BLaER1 treated with 17β-estradiol and CSF1 and Interleukin-3, amounts not matched to agents 10 nM and 100 nM (cell line): ENCODE measurements around the gene PRKAG1.
A peak's percentile ranks its signal among the peaks of the same experiment; 100 is the strongest.

Experiments
- H3K27ac ChIP-seq, 11 experiments: shearing (Covaris generic); formaldehyde crosslinking; 2 replicates each; pipeline ENCODE4 v1.8.1; 2022
- H3K27me3 ChIP-seq, 11 experiments: shearing (Covaris generic); formaldehyde crosslinking; 2 replicates each; pipeline ENCODE4 v1.8.1; 2022
- H3K36me3 ChIP-seq, 11 experiments: shearing (Covaris generic); formaldehyde crosslinking; 2 replicates each; pipeline ENCODE4 v1.8.1; 2022
- H3K4me1 ChIP-seq, 10 experiments: shearing (Covaris generic); formaldehyde crosslinking; 2 replicates each; pipeline ENCODE4 v1.8.1; 2022
- H3K4me2 ChIP-seq, 11 experiments: shearing (Covaris generic); formaldehyde crosslinking; 2 replicates each; pipeline ENCODE4 v1.8.1; 2022
- H3K4me3 ChIP-seq, 10 experiments: shearing (Covaris generic); formaldehyde crosslinking; 2 replicates each; pipeline ENCODE4 v1.8.1; 2022
- H3K9ac ChIP-seq, 11 experiments: shearing (Covaris generic); formaldehyde crosslinking; 2 replicates each; pipeline ENCODE4 v1.8.1; 2022
- H3K9me3 ChIP-seq, 11 experiments: shearing (Covaris generic); formaldehyde crosslinking; replicated peaks in 1 of 11; 2 replicates each; pipeline ENCODE4 v1.8.1; 2022
- H4K20me1 ChIP-seq, 11 experiments: shearing (Covaris generic); formaldehyde crosslinking; 2 replicates each; pipeline ENCODE4 v1.8.1; 2022
- Cebpa-rat ChIP-seq, 11 experiments: shearing (Covaris generic); IDR thresholded peaks; 2 replicates each; pipeline ENCODE4 v1.8.1; 2022

The PRKAG1 gene

GRCh38 chr12:48996794-48997718 lies 21.5 kb downstream of the PRKAG1 start:
- H4K20me1 ChIP-seq, result peaks cover 0 to 45% (median 13%) of the 10 kb centered on the region in 11 experiments; a peak in 13 of 22 replicates
- H3K36me3 ChIP-seq, result peaks cover 5 to 19% (median 11%) of the 10 kb centered on the region in 11 experiments
- H3K4me1 ChIP-seq, result peaks cover 46 to 61% (median 55%) of the 10 kb centered on the region in 10 experiments
- H3K4me3 ChIP-seq, result peak overlapping the region; percentile 50 to 71 (median 59)
- H3K4me2 ChIP-seq, result peak overlapping the region; percentile 92 to 100 (median 97)
- no peak for TF ChIP-seq Cebpa-rat (IDR thresholded peaks at IDR 0.05)
- peak overlapping the region; percentile 31 to 78 (median 67) for H3K9ac ChIP-seq
- H3K9me3 ChIP-seq, result no peaks in the 10 kb centered on the region
- peaks cover 70 to 85% (median 78%) of the 10 kb centered on the region in 11 experiments for H3K27me3 ChIP-seq
- H3K27ac ChIP-seq, result peak overlapping the region in 1 of 11 experiments; percentile 54; a peak in 3 of 22 replicates

- Histone ChIP-seq H3K36me3 (peaks cover 0 to 1% (median 0%) of the 10 kb centered on the region in 11 experiments; a peak in 1 of 22 replicates), H3K4me3 (peak overlapping the region in 5 of 10 experiments; percentile 22 to 45 (median 34); a peak in 4 of 20 replicates), H3K4me1 (peaks cover 32 to 61% (median 55%) of the 10 kb centered on the region in 10 experiments), H3K27ac (no peak overlapping the region), H3K9ac (peak overlapping the region in 5 of 11 experiments; percentile 19 to 50 (median 27); a peak in 4 of 22 replicates), H3K9me3 (no peaks in the 10 kb centered on the region), H3K27me3 (peaks cover 60 to 75% (median 68%) of the 10 kb centered on the region in 11 experiments), H3K4me2 (peak overlapping the region; percentile 49 to 94 (median 67)), H4K20me1 (peaks cover 0 to 31% (median 9%) of the 10 kb centered on the region in 11 experiments; a peak in 13 of 22 replicates)
- TF ChIP-seq Cebpa-rat (IDR thresholded peaks at IDR 0.05), result no peak
Measured at GRCh38 chr12:48995086-48995879, 23.3 kb downstream of the PRKAG1 start.

- no peaks in the 10 kb centered on the region for H3K36me3 ChIP-seq
- H3K27ac ChIP-seq, result no peak overlapping the region
- no peak overlapping the region for H3K4me3 ChIP-seq
- H3K4me1 ChIP-seq, result peaks cover 24 to 55% (median 48%) of the 10 kb centered on the region in 10 experiments
- peak overlapping the region in 5 of 11 experiments; percentile 60 to 94 (median 67); a peak in 6 of 22 replicates for H3K4me2 ChIP-seq
- H3K9ac ChIP-seq, result no peak overlapping the region
- H3K9me3 ChIP-seq, result no peaks in the 10 kb centered on the region
- peaks cover 0 to 25% (median 6%) of the 10 kb centered on the region in 11 experiments; a peak in 10 of 22 replicates for H4K20me1 ChIP-seq
- TF ChIP-seq Cebpa-rat (IDR thresholded peaks at IDR 0.05), result no peak
- H3K27me3 ChIP-seq, result peaks cover 52 to 67% (median 59%) of the 10 kb centered on the region in 11 experiments
Measured at GRCh38 chr12:48994224-48995085, 24.1 kb downstream of the PRKAG1 start.

DNA sequence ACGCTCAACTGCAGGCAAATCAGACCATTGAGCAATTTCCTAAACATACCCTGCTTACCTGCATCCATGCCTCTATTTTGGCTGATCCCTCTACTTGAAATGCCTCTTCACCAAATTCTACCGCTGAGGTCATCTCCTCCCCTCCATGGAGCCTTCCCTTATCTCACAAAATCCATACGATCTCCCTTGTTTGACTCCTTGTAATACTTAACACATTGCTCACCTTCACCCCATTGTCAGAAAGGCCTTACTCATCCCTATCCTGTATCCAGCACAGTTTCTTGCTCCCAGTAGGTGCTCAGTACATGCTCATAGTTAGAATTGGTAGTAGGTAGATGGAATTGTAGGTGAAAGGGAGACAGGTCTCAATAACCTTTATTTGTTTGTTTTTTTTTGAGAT lies 24.8 kb downstream of the PRKAG1 start:
- H3K4me3 ChIP-seq, result no peak overlapping the region
- TF ChIP-seq Cebpa-rat (IDR thresholded peaks at IDR 0.05), result no peak
- H3K27me3 ChIP-seq, result peaks cover 47 to 61% (median 56%) of the 10 kb centered on the region in 11 experiments

DNA sequence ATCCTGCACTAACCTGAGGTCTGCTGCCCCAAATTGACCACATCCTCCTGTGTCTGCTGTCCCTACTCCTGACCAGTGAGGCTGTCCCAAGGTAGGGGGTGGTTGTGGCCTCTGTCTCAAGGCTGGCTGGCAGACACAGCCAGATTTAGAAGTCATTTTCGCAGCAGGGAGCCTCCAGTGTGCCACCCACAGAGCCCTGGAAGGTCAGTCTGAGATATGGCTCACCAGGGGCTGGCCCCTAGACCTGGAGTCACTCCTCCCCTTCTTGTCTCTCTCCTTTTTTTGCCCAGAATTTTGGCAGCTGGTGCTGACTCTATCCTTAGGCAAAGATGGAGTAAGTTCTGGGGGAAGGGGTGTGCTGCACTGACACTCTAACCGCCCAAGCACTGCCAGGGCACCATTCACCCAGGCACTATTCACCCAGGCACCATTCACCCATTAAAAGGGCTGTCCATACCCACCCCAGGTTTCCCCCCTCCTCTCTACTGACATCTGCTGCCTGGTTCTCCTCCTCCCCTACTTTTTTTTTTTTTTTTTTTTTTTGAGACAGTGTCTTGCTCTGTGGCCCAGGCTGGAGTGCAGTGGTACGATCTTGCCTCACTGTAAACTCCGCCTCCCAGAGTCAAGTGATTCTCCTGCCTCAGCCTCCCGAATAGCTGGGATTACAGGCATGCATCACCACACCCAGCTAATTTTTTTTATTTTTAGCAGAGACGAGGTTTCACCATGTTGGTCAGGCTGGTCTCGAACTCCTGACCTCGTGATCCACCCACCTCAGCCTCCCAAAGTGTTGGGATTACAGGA lies 27.1 kb downstream of the PRKAG1 start:
- H3K4me2 ChIP-seq, result peak overlapping the region in 9 of 11 experiments; percentile 23 to 63 (median 46); a peak in 18 of 22 replicates
- H3K9me3 ChIP-seq, result no peaks in the 10 kb centered on the region
- H4K20me1 ChIP-seq, result 0 out of 22 replicates have a peak, but pooled peaks cover 0 to 8% (median 0%) of the 10 kb centered on the region in 11 experiments
- H3K4me3 ChIP-seq, result no peak overlapping the region
- H3K36me3 ChIP-seq, result no peaks in the 10 kb centered on the region
- peaks cover 23 to 53% (median 33%) of the 10 kb centered on the region in 11 experiments for H3K27me3 ChIP-seq
- TF ChIP-seq Cebpa-rat (IDR thresholded peaks at IDR 0.05), result no peak
- H3K27ac ChIP-seq, result no peak overlapping the region
- H3K9ac ChIP-seq, result peak overlapping the region in 1 of 11 experiments; percentile 6; a peak in 1 of 22 replicates
- peaks cover 0 to 36% (median 24%) of the 10 kb centered on the region in 10 experiments; a peak in 17 of 20 replicates for H3K4me1 ChIP-seq

More for the DNA sequence above, 24.8 kb downstream of the PRKAG1 start:
- Histone ChIP-seq H3K4me2 (no peak overlapping the region), H3K27ac (no peak overlapping the region), H3K9me3 (no peaks in the 10 kb centered on the region), H3K36me3 (no peaks in the 10 kb centered on the region), H4K20me1 (peaks cover 0 to 23% (median 6%) of the 10 kb centered on the region in 11 experiments; a peak in 8 of 22 replicates), H3K4me1 (peaks cover 19 to 50% (median 43%) of the 10 kb centered on the region in 10 experiments; a peak in 19 of 20 replicates), H3K9ac (no peak overlapping the region)

- H3K4me2 ChIP-seq, result peak overlapping the region in 9 of 11 experiments; percentile 0 to 63 (median 46); a peak in 16 of 22 replicates
- H3K4me3 ChIP-seq, result no peak overlapping the region
- peaks cover 0 to 1% (median 0%) of the 10 kb centered on the region in 11 experiments; a peak in 1 of 22 replicates for H4K20me1 ChIP-seq
- peaks cover 14 to 44% (median 24%) of the 10 kb centered on the region in 11 experiments for H3K27me3 ChIP-seq
- no peaks in the 10 kb centered on the region for H3K9me3 ChIP-seq
- no peak for TF ChIP-seq Cebpa-rat (IDR thresholded peaks at IDR 0.05)
- no peaks in the 10 kb centered on the region for H3K36me3 ChIP-seq
- peaks cover 8 to 39% (median 30%) of the 10 kb centered on the region in 10 experiments for H3K4me1 ChIP-seq
- H3K27ac ChIP-seq, result no peak overlapping the region
- H3K9ac ChIP-seq, result peak overlapping the region in 1 of 11 experiments; percentile 6; a peak in 2 of 22 replicates
Measured at GRCh38 chr12:48990552-48990951, 28.0 kb downstream of the PRKAG1 start.

- Histone ChIP-seq H3K36me3 (no peaks in the 10 kb centered on the region), H3K9me3 (no peaks in the 10 kb centered on the region), H3K4me3 (no peak overlapping the region), H3K4me2 (0 out of 22 replicates have a peak overlapping the region, but pooled peaks of 1 of the 11 experiments have one; percentile 9), H3K4me1 (peaks cover 9 to 55% (median 43%) of the 10 kb centered on the region in 10 experiments), H3K27ac (no peak overlapping the region), H4K20me1 (peaks cover 0 to 13% (median 0%) of the 10 kb centered on the region in 11 experiments; a peak in 3 of 22 replicates), H3K9ac (no peak overlapping the region), H3K27me3 (peaks cover 7 to 42% (median 23%) of the 10 kb centered on the region in 11 experiments)
- no peak for TF ChIP-seq Cebpa-rat (IDR thresholded peaks at IDR 0.05)
Measured at GRCh38 chr12:48988030-48988649, 30.4 kb downstream of the PRKAG1 start.
